KOPT-K1 (cell line): ENCODE data around the gene MRC2.
"Not testable (repeated sequence)": the region's sequence is repeated elsewhere in the genome, so short reads cannot be mapped to it uniquely, and the experiment has no call there.

Experiments used
- H3K27ac ChIP-seq: fragments of 200-600 bp; sonication (generic); 2 replicates; pipeline ENCODE4 v1.5.1; 2016; ENCODE audit warnings: antibody characterized with exemption, mild to moderate bottlenecking, low read depth, low read length; ENCODE audit not compliant: poor library complexity, severe bottlenecking
- H3K36me3 ChIP-seq: fragments of 200-600 bp; sonication (generic); 2 replicates; pipeline ENCODE4 v1.5.1; 2017; ENCODE audit warnings: antibody characterized with exemption, mild to moderate bottlenecking, low read length, moderate library complexity; ENCODE audit not compliant: insufficient read depth
- H3K9me3 ChIP-seq: fragments of 200-600 bp; sonication (generic); 2 replicates; pipeline ENCODE4 v1.5.1; 2017; ENCODE audit warnings: antibody characterized with exemption, low read length, mild to moderate bottlenecking; ENCODE audit not compliant: insufficient read depth, poor library complexity, severe bottlenecking

Gene MRC2, protein sequence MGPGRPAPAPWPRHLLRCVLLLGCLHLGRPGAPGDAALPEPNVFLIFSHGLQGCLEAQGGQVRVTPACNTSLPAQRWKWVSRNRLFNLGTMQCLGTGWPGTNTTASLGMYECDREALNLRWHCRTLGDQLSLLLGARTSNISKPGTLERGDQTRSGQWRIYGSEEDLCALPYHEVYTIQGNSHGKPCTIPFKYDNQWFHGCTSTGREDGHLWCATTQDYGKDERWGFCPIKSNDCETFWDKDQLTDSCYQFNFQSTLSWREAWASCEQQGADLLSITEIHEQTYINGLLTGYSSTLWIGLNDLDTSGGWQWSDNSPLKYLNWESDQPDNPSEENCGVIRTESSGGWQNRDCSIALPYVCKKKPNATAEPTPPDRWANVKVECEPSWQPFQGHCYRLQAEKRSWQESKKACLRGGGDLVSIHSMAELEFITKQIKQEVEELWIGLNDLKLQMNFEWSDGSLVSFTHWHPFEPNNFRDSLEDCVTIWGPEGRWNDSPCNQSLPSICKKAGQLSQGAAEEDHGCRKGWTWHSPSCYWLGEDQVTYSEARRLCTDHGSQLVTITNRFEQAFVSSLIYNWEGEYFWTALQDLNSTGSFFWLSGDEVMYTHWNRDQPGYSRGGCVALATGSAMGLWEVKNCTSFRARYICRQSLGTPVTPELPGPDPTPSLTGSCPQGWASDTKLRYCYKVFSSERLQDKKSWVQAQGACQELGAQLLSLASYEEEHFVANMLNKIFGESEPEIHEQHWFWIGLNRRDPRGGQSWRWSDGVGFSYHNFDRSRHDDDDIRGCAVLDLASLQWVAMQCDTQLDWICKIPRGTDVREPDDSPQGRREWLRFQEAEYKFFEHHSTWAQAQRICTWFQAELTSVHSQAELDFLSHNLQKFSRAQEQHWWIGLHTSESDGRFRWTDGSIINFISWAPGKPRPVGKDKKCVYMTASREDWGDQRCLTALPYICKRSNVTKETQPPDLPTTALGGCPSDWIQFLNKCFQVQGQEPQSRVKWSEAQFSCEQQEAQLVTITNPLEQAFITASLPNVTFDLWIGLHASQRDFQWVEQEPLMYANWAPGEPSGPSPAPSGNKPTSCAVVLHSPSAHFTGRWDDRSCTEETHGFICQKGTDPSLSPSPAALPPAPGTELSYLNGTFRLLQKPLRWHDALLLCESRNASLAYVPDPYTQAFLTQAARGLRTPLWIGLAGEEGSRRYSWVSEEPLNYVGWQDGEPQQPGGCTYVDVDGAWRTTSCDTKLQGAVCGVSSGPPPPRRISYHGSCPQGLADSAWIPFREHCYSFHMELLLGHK (N-terminal part only)

GRCh38 chr17:62627219-62627903 lies at the start of gene MRC2:
TSS of gene MRC2 (plus strand) at chr17:62627670. CDS start at chr17:62627803, 133 bp downstream.
- Histone ChIP-seq H3K27ac (peak within 1 kb of the TSS; percentile 62), H3K36me3 (no peaks in the 10 kb centered on the region), H3K9me3 (no peaks in the 10 kb centered on the region)

- H3K27ac ChIP-seq = no peak overlapping the region
Measured at GRCh38 chr17:62578757-62579487, 48.5 kb upstream of the MRC2 start.

GRCh38 chr17:62580947-62581346 lies 46.5 kb upstream of the MRC2 start:
- H3K27ac ChIP-seq = no peak overlapping the region
- peaks cover 91% of the 10 kb centered on the region for H3K36me3 ChIP-seq
- H3K9me3 ChIP-seq = no peaks in the 10 kb centered on the region

More at GRCh38 chr17:62578757-62579487, 48.5 kb upstream of the MRC2 start:
- peaks cover 92% of the 10 kb centered on the region for H3K36me3 ChIP-seq
- no peaks in the 10 kb centered on the region for H3K9me3 ChIP-seq

- Histone ChIP-seq H3K36me3 (peaks cover 91% of the 10 kb centered on the region), H3K27ac (no peak overlapping the region), H3K9me3 (no peaks in the 10 kb centered on the region)
Measured at GRCh38 chr17:62581764-62582163, 45.7 kb upstream of the MRC2 start.

- Histone ChIP-seq H3K9me3 (no peaks in the 10 kb centered on the region), H3K27ac (no peak overlapping the region), H3K36me3 (peaks cover 91% of the 10 kb centered on the region)
Measured at GRCh38 chr17:62587554-62587953, 39.9 kb upstream of the MRC2 start.

DNA sequence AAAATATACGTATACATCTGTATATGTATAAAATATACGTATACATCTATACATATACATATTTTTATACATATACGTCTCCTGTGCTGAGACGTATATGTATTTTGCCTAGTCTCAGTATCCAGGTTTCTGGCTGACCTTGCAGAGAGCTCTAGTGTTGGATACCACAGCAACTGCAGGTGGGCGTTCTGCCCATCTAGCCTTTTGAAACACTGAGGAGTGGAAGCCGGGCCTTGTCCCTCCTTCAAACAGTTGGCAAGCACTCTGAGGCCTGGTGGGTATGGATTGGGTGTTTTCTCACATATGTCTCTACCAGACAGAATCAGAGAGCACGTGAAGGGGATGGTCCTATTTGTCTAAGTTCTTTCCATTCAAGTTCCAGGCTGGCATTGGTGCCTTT lies 39.4 kb upstream of the MRC2 start:
- H3K27ac ChIP-seq = no peak overlapping the region
- H3K36me3 ChIP-seq = peaks cover 91% of the 10 kb centered on the region
- H3K9me3 ChIP-seq = no peaks in the 10 kb centered on the region

GRCh38 chr17:62591333-62591732 lies 36.1 kb upstream of the MRC2 start:
- peaks cover 92% of the 10 kb centered on the region for H3K36me3 ChIP-seq
- peaks cover 23% of the 10 kb centered on the region for H3K9me3 ChIP-seq
- H3K27ac ChIP-seq = no peak overlapping the region

DNA sequence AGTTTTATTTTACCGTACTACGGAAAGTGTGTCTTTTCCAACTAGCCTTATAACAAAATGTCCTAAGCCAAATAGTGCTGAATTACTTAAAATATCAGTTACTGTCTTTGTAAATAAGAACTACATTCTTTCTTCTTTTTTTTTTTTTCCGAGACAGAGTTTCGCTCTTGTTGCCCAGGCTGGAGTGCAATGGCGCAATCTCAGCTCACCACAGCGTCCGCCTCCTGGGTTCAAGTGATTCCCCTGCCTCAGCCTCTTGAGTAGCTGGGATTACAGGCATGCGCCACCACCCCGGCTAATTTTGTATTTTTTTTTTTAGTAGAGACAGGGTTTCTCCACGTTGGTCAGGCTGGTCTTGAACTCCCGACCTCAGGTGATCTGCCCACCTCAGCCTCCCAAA lies 35.6 kb upstream of the MRC2 start:
- H3K36me3 ChIP-seq = peaks cover 92% of the 10 kb centered on the region
- not testable (repeated sequence) for H3K27ac ChIP-seq
- H3K9me3 ChIP-seq = peaks cover 27% of the 10 kb centered on the region

DNA sequence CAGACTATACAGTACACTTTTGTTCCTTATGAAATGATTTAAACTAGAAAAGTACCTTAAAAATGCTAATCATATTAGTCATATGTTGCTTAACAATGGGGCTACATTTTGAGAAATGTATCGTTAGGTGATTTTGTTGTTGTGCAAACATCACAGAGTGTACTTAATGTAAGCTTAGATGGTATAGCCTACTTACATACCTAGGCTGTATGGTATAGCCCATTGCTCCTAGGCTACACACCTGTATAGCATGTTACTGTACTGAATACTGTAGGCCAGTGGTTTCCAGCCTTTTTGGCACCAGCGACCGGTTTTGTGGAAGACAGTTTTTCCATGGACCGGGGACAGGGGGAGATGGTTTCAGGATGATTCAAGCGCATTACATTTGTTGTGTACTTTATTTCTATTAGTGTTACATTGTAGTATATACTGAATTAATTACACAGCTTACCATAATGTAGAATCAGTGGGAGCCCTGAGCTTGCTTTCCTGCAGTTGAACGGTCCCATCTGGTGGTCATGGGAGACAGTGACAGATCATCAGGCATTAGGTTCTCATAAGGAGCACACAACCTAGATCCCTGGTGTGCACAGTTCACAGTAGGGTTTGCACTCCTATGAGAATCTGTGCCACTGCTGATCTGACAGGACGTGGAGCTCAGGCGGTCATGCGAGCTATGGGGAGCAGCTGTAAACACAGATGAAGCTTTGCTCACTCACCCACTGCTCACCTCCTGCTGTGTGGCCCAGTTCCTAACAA lies 35.0 kb upstream of the MRC2 start:
- H3K27ac ChIP-seq = no peak overlapping the region
- H3K36me3 ChIP-seq = peaks cover 92% of the 10 kb centered on the region

DNA sequence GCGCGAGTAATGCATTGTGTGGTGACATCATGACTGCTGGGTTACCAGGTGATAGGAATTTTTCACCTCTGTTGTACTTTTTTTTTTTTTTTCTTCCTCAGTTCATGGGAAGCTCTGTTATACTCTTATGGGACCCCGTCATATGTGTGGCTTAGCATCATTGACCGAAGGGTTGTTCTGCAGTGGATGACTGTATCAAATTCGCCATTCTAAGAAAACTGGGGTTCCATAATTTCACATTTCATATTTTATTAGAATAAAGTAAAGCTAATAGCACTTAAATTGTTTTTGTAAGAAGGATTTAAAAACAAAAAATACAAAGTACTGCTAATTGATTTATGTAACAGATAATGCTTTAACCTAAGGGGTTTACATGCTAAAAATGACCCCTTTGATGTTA lies 32.0 kb upstream of the MRC2 start:
- peaks cover 27% of the 10 kb centered on the region for H3K9me3 ChIP-seq
- H3K36me3 ChIP-seq = peaks cover 98% of the 10 kb centered on the region

More for the DNA sequence above, 35.0 kb upstream of the MRC2 start:
- H3K9me3 ChIP-seq = peaks cover 27% of the 10 kb centered on the region

GRCh38 chr17:62596662-62597061 lies 30.8 kb upstream of the MRC2 start:
- Histone ChIP-seq H3K9me3 (peaks cover 27% of the 10 kb centered on the region), H3K27ac (no peak overlapping the region), H3K36me3 (peaks cover 99% of the 10 kb centered on the region)

More for the DNA sequence above, 32.0 kb upstream of the MRC2 start:
- H3K27ac ChIP-seq = no peak overlapping the region

GRCh38 chr17:62597150-62597549 lies 30.3 kb upstream of the MRC2 start:
- peaks cover 100% of the 10 kb centered on the region for H3K36me3 ChIP-seq

GRCh38 chr17:62597920-62598319 lies 29.6 kb upstream of the MRC2 start:
- peaks cover 27% of the 10 kb centered on the region for H3K9me3 ChIP-seq
- no peak overlapping the region for H3K27ac ChIP-seq
- peaks cover 100% of the 10 kb centered on the region for H3K36me3 ChIP-seq

More at GRCh38 chr17:62597150-62597549, 30.3 kb upstream of the MRC2 start:
- no peak overlapping the region for H3K27ac ChIP-seq
- H3K9me3 ChIP-seq = peaks cover 27% of the 10 kb centered on the region
